BLaER1 treated with 17β-estradiol and CSF1 and Interleukin-3, amounts not matched to agents 10 nM and 100 nM (cell line): Measurements from ENCODE around the gene CPS1.

ENCODE experiments used
- H3K27ac ChIP-seq, 11 experiments: shearing (Covaris generic); formaldehyde crosslinking; 2 replicates each; pipeline ENCODE4 v1.8.1; 2022
- H3K27me3 ChIP-seq, 11 experiments: shearing (Covaris generic); formaldehyde crosslinking; 2 replicates each; pipeline ENCODE4 v1.8.1; 2022
- H3K36me3 ChIP-seq, 11 experiments: shearing (Covaris generic); formaldehyde crosslinking; 2 replicates each; pipeline ENCODE4 v1.8.1; 2022
- H3K4me1 ChIP-seq, 10 experiments: shearing (Covaris generic); formaldehyde crosslinking; 2 replicates each; pipeline ENCODE4 v1.8.1; 2022
- H3K4me2 ChIP-seq, 11 experiments: shearing (Covaris generic); formaldehyde crosslinking; 2 replicates each; pipeline ENCODE4 v1.8.1; 2022
- H3K4me3 ChIP-seq, 10 experiments: shearing (Covaris generic); formaldehyde crosslinking; 2 replicates each; pipeline ENCODE4 v1.8.1; 2022
- H3K9ac ChIP-seq, 11 experiments: shearing (Covaris generic); formaldehyde crosslinking; 2 replicates each; pipeline ENCODE4 v1.8.1; 2022
- H3K9me3 ChIP-seq, 11 experiments: shearing (Covaris generic); formaldehyde crosslinking; replicated peaks in 1 of 11; 2 replicates each; pipeline ENCODE4 v1.8.1; 2022
- H4K20me1 ChIP-seq, 11 experiments: shearing (Covaris generic); formaldehyde crosslinking; 2 replicates each; pipeline ENCODE4 v1.8.1; 2022
- Cebpa-rat ChIP-seq, 11 experiments: shearing (Covaris generic); IDR thresholded peaks; 2 replicates each; pipeline ENCODE4 v1.8.1; 2022

Gene CPS1

GRCh38 chr2:210544007-210544590, 12.3 kb upstream of the CPS1 start:
- Histone ChIP-seq H3K9me3 (no peaks in the 10 kb centered on the region), H3K9ac (no peak overlapping the region), H3K4me3 (no peak overlapping the region), H3K4me2 (no peak overlapping the region), H3K27ac (no peak overlapping the region), H3K27me3 (no peaks in the 10 kb centered on the region), H3K4me1 (no peaks in the 10 kb centered on the region), H4K20me1 (no peaks in the 10 kb centered on the region), H3K36me3 (no peaks in the 10 kb centered on the region)
- TF ChIP-seq Cebpa-rat (IDR thresholded peaks at IDR 0.05) = no peak

GRCh38 chr2:210544831-210545230, 11.6 kb upstream of the CPS1 start:
- H3K9me3 ChIP-seq = no peaks in the 10 kb centered on the region
- H3K4me3 ChIP-seq = no peak overlapping the region
- no peaks in the 10 kb centered on the region for H4K20me1 ChIP-seq
- no peak overlapping the region for H3K4me2 ChIP-seq
- no peak overlapping the region for H3K27ac ChIP-seq
- H3K9ac ChIP-seq = no peak overlapping the region
- H3K36me3 ChIP-seq = no peaks in the 10 kb centered on the region
- no peaks in the 10 kb centered on the region for H3K27me3 ChIP-seq
- TF ChIP-seq Cebpa-rat (IDR thresholded peaks at IDR 0.05) = no peak
- H3K4me1 ChIP-seq = no peaks in the 10 kb centered on the region

- no peaks in the 10 kb centered on the region for H3K4me1 ChIP-seq
- no peak for TF ChIP-seq Cebpa-rat (IDR thresholded peaks at IDR 0.05)
- H3K9ac ChIP-seq = no peak overlapping the region
- no peaks in the 10 kb centered on the region for H3K9me3 ChIP-seq
- no peaks in the 10 kb centered on the region for H3K27me3 ChIP-seq
- H3K4me2 ChIP-seq = no peak overlapping the region
- H4K20me1 ChIP-seq = no peaks in the 10 kb centered on the region
- H3K36me3 ChIP-seq = no peaks in the 10 kb centered on the region
- no peak overlapping the region for H3K4me3 ChIP-seq
- H3K27ac ChIP-seq = no peak overlapping the region
Observed at GRCh38 chr2:210546424-210547208, 9.8 kb upstream of the CPS1 start.

- H3K4me1 ChIP-seq = no peaks in the 10 kb centered on the region
- no peak for TF ChIP-seq Cebpa-rat (IDR thresholded peaks at IDR 0.05)
- no peak overlapping the region for H3K4me3 ChIP-seq
- H3K9ac ChIP-seq = no peak overlapping the region
- no peaks in the 10 kb centered on the region for H4K20me1 ChIP-seq
- no peak overlapping the region for H3K27ac ChIP-seq
- no peaks in the 10 kb centered on the region for H3K27me3 ChIP-seq
- H3K36me3 ChIP-seq = no peaks in the 10 kb centered on the region
- H3K4me2 ChIP-seq = no peak overlapping the region
- no peaks in the 10 kb centered on the region for H3K9me3 ChIP-seq
Observed at GRCh38 chr2:210548031-210548430, 8.4 kb upstream of the CPS1 start.

- Histone ChIP-seq H3K4me1 (no peaks in the 10 kb centered on the region), H3K4me3 (no peak overlapping the region), H3K36me3 (no peaks in the 10 kb centered on the region), H3K9me3 (no peaks in the 10 kb centered on the region), H4K20me1 (no peaks in the 10 kb centered on the region), H3K9ac (no peak overlapping the region), H3K27ac (no peak overlapping the region), H3K4me2 (no peak overlapping the region), H3K27me3 (no peaks in the 10 kb centered on the region)
- no peak for TF ChIP-seq Cebpa-rat (IDR thresholded peaks at IDR 0.05)
Observed at GRCh38 chr2:210548878-210549384, 7.5 kb upstream of the CPS1 start.

GRCh38 chr2:210551001-210551400, 5.4 kb upstream of the CPS1 start:
- Histone ChIP-seq H3K36me3 (no peaks in the 10 kb centered on the region), H3K4me2 (no peak overlapping the region), H3K27ac (no peak overlapping the region), H3K4me1 (no peaks in the 10 kb centered on the region; a peak in 1 of 20 replicates), H3K9ac (no peak overlapping the region), H4K20me1 (no peaks in the 10 kb centered on the region), H3K9me3 (no peaks in the 10 kb centered on the region), H3K4me3 (no peak overlapping the region), H3K27me3 (no peaks in the 10 kb centered on the region)
- TF ChIP-seq Cebpa-rat (IDR thresholded peaks at IDR 0.05) = no peak

GRCh38 chr2:210553373-210553772, 3.0 kb upstream of the CPS1 start:
- Histone ChIP-seq H3K27me3 (no peaks in the 10 kb centered on the region), H4K20me1 (no peaks in the 10 kb centered on the region), H3K4me2 (no peak overlapping the region), H3K9ac (no peak overlapping the region), H3K4me3 (no peak overlapping the region), H3K9me3 (no peaks in the 10 kb centered on the region), H3K27ac (no peak overlapping the region), H3K36me3 (no peaks in the 10 kb centered on the region), H3K4me1 (no peaks in the 10 kb centered on the region; a peak in 1 of 20 replicates)
- TF ChIP-seq Cebpa-rat (IDR thresholded peaks at IDR 0.05) = no peak

- no peaks in the 10 kb centered on the region; a peak in 1 of 20 replicates for H3K4me1 ChIP-seq
- no peaks in the 10 kb centered on the region for H3K27me3 ChIP-seq
- H3K27ac ChIP-seq = no peak overlapping the region
- TF ChIP-seq Cebpa-rat (IDR thresholded peaks at IDR 0.05) = no peak
- no peak overlapping the region for H3K4me3 ChIP-seq
- no peaks in the 10 kb centered on the region for H4K20me1 ChIP-seq
- H3K9me3 ChIP-seq = no peaks in the 10 kb centered on the region
- no peaks in the 10 kb centered on the region for H3K36me3 ChIP-seq
- no peak overlapping the region for H3K9ac ChIP-seq
- H3K4me2 ChIP-seq = no peak overlapping the region
Observed at GRCh38 chr2:210555555-210555954, 844 bp upstream of the CPS1 start.

GRCh38 chr2:210557721-210558120, 1.3 kb downstream of the CPS1 start:
- Histone ChIP-seq H3K4me3 (no peak overlapping the region), H3K27ac (no peak overlapping the region), H3K9me3 (no peaks in the 10 kb centered on the region), H3K27me3 (no peaks in the 10 kb centered on the region), H3K9ac (no peak overlapping the region), H4K20me1 (no peaks in the 10 kb centered on the region), H3K4me1 (no peaks in the 10 kb centered on the region; a peak in 1 of 20 replicates), H3K4me2 (no peak overlapping the region), H3K36me3 (no peaks in the 10 kb centered on the region)
- no peak for TF ChIP-seq Cebpa-rat (IDR thresholded peaks at IDR 0.05)

GRCh38 chr2:210558708-210559107, 2.3 kb downstream of the CPS1 start:
- Histone ChIP-seq H4K20me1 (no peaks in the 10 kb centered on the region), H3K4me3 (no peak overlapping the region), H3K4me2 (no peak overlapping the region), H3K9ac (no peak overlapping the region), H3K36me3 (no peaks in the 10 kb centered on the region), H3K27ac (no peak overlapping the region), H3K27me3 (no peaks in the 10 kb centered on the region), H3K9me3 (no peaks in the 10 kb centered on the region), H3K4me1 (no peaks in the 10 kb centered on the region; a peak in 1 of 20 replicates)
- no peak for TF ChIP-seq Cebpa-rat (IDR thresholded peaks at IDR 0.05)
